ENCODE results near the gene ZNG1A. TPM values are rescaled to one million over a fixed set of nuclear protein-coding genes. Genes with fewer than 3 reads are reported as not detected.

ZNG1A gene
- 13.6 and 15.1 TPM in 2 replicates for total RNA-seq

DNA sequence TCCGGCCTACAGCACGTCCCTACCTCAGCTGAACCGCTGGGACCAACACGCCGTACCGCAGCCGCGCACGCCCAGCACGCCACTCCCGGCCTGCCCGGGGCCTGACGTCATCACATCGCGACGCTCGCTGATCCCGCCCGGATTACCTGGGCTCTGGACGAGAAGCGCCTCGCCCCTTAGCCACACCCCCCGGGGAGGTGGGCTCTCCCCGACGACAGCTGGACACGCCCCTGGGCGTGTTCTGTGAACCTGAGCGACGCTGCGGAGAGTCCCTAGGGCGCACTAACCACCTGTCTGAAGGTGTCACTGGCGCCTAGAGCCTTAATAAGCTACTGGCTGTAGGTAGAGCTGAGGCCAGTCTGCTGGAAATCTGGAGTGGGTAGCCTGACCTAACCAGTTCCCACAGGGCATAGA, at the start of gene ZNG1A:
Gene ZNG1A (minus strand): TSS at position 87 of the 414 bp plus-strand sequence. CDS start 87 bp downstream, outside the sequence.

DNA sequence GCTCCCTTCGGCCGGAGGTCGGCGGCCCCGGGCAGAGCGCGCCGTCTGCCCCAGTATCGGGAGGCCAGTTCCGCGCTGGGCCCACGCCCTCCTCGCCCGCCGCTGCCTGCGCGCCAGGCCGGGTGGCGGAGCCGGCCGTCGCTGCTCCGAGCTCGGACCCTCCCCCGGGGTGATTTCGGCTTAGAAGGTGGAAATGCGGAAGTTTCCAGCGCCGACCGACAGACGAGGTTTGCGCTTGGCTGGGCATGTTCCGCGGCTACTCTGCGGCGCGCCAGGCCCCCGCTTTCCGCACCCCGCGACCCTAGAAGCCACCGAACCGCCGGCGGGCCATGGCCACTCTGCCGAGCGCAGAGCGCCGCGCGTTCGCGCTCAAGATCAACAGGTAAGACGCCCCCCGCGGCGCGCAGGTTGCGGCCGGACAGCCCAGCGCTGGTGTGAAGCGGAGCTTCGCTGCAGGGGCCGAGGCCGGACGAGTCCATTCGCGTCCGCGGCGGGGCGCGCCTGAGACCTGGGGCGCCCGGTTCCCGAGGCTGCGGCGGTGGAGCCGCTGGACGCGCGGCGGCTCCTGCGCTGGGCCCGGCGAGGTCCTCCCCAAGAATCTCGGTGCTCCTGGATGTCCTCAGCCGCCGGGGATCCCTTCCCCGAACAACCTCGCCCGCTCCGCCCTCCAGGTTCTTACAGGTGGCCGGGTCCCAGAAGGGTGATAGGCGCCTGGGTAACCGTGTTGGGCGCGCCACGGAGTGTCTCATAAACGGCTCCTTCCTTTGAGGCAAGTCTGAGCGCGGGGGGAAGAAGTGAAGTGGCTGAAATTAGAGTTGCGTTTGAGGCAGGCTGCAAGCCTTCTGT, 36.0 kb upstream of the ZNG1A start, which contains the start of gene DOCK8:
Gene DOCK8 (plus strand): TSS at position 218 of the 846 bp plus-strand sequence. CDS start 112 bp downstream, at position 330.

DNA sequence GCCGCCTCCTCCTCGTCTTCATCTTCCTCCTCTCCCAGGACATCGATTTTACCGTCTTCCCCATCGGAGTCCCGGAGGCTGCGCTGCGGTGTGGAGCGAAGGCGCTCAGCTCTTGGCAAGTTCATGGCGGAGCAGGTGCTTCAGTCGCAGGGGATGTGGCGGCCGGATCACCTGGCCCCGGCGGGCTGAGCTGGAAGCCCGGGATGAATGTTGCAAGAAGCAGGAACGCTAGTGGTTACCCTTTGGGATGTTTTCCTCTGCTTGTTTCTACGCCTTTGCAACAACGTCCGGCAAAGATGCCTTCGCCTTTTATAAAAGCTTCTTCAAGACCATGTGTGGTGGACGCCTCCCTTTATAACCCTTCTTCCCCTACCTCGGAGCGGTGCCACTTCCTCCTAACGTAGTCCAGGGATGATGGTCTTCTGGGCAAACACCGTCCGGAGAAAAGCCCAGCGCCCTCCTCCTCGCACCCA, 60.8 kb downstream of the ZNG1A start, which contains the start of gene FOXD4:
Gene FOXD4 (minus strand): TSS at position 423 of the 473 bp plus-strand sequence. CDS start 298 bp downstream, at position 125.

Other genes starting within 250 kb of the ZNG1A start
- 3.6 and 4.7 TPM in 2 replicates for gene WASHC1, start 149.6 kb downstream of the ZNG1A start, total RNA-seq
- 0.16 and 0.24 TPM in 2 replicates for gene FOXD4, start 60.6 kb downstream of the ZNG1A start, total RNA-seq
- 0.12 and 0.16 TPM in 2 replicates for gene DOCK8, start 35.8 kb upstream of the ZNG1A start, total RNA-seq